ENCODE measurements around the gene SPINT3.

- TF ChIP-seq CTCF (IDR thresholded peaks at IDR 0.05) (no peak), POLR2A (IDR thresholded peaks at IDR 0.05) (no peak)
Measured at GRCh38 chr20:45497971-45498494, 17.4 kb downstream of the SPINT3 start.
